GM12864 (cell line): Measurements from ENCODE around the gene TET1.
"Not testable (repeated sequence)": the region's sequence is repeated elsewhere in the genome, so short reads cannot be mapped to it uniquely, and the experiment has no call there.

Experiments used
- DNase-seq: peaks from one replicate; pipeline ENCODE4 v3.0.0-alpha.2; 2011; ENCODE audit warnings: low read depth
- H3K4me3 ChIP-seq: 2 replicates; pipeline ENCODE4 v1.5.1; 2011; ENCODE audit warnings: mild to moderate bottlenecking, low read depth, low read length, control low read depth
- CTCF ChIP-seq: IDR thresholded peaks from 2 replicates; pipeline ENCODE4 v1.5.1; 2011; ENCODE audit warnings: low read depth, mild to moderate bottlenecking, moderate library complexity, low read length, control low read depth, inconsistent platforms; ENCODE audit errors: missing control alignments

The TET1 gene

GRCh38 chr10:68560186-68560942 is at the start of gene TET1:
Gene TET1 (plus strand): TSS chr10:68560337. CDS start chr10:68572339, 12,002 bp downstream.
- TF ChIP-seq CTCF, result no peak
- H3K4me3 ChIP-seq, result peak within 1 kb of the TSS; percentile 49
- DNase-seq, result no peak

- DNase-seq, H3K4me3 ChIP-seq: not testable (repeated sequence)
These were observed 43.9 kb upstream of the TET1 start for GRCh38 chr10:68516216-68516615.

GRCh38 chr10:68516766-68517165 is 43.4 kb upstream of the TET1 start:
- no peak overlapping the region for H3K4me3 ChIP-seq
- no peak for TF ChIP-seq CTCF
- no peak for DNase-seq

GRCh38 chr10:68517188-68517587 is 42.9 kb upstream of the TET1 start:
- H3K4me3 ChIP-seq, result no peak overlapping the region
- TF ChIP-seq CTCF, result no peak
- no peak for DNase-seq

GRCh38 chr10:68518609-68519008 is 41.5 kb upstream of the TET1 start:
- H3K4me3 ChIP-seq, DNase-seq: not testable (repeated sequence)

GRCh38 chr10:68525490-68526038 is 34.6 kb upstream of the TET1 start:
- not testable (repeated sequence) for H3K4me3 ChIP-seq, DNase-seq

GRCh38 chr10:68526634-68527307 is 33.4 kb upstream of the TET1 start:
- no peak for TF ChIP-seq CTCF
- peak overlapping the region; percentile 95 for H3K4me3 ChIP-seq
- no peak for DNase-seq

- no peak for TF ChIP-seq CTCF
- DNase-seq, result no peak
- H3K4me3 ChIP-seq, result no peak overlapping the region
These were observed 23.2 kb upstream of the TET1 start for GRCh38 chr10:68536973-68537372.
